ENCODE results near the gene KLC4. TPM values are rescaled to one million over a fixed set of nuclear protein-coding genes. Genes with fewer than 3 reads are reported as not detected.

The KLC4 gene
- polyA plus RNA-seq, 2 of the 4 experiments (the other 2 are of a cell fraction): 8.4 to 9.9 TPM

- TF ChIP-seq CTCF (IDR thresholded peaks at IDR 0.05): no peak
- TF ChIP-seq ATOH8 (CRISPR knock-in tag; IDR thresholded peaks at IDR 0.05; ENCODE audit: low read depth): no peak
- TF ChIP-seq ZC3H11A (IDR thresholded peaks at IDR 0.05): no peak
- no peak for TF ChIP-seq CHD2 (IDR thresholded peaks at IDR 0.05; ENCODE audit: low read length, partially characterized antibody)
- TF ChIP-seq, protein P1, sequence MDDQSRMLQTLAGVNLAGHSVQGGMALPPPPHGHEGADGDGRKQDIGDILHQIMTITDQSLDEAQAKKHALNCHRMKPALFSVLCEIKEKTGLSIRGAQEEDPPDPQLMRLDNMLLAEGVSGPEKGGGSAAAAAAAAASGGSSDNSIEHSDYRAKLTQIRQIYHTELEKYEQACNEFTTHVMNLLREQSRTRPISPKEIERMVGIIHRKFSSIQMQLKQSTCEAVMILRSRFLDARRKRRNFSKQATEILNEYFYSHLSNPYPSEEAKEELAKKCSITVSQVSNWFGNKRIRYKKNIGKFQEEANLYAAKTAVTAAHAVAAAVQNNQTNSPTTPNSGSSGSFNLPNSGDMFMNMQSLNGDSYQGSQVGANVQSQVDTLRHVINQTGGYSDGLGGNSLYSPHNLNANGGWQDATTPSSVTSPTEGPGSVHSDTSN (IDR thresholded peaks at IDR 0.05): peak; percentile 87
- no peak for TF ChIP-seq CBX2 (IDR thresholded peaks at IDR 0.05; ENCODE audit: borderline replicate concordance, low read depth)
- 0 out of 2 replicates have a peak, but pooled peaks have one; percentile 28 for TF ChIP-seq E2F6 (IDR thresholded peaks at IDR 0.05; ENCODE audit: borderline replicate concordance, low read depth)
- TF ChIP-seq HDAC2 (IDR thresholded peaks at IDR 0.05): no peak
- TF ChIP-seq, protein P2, sequence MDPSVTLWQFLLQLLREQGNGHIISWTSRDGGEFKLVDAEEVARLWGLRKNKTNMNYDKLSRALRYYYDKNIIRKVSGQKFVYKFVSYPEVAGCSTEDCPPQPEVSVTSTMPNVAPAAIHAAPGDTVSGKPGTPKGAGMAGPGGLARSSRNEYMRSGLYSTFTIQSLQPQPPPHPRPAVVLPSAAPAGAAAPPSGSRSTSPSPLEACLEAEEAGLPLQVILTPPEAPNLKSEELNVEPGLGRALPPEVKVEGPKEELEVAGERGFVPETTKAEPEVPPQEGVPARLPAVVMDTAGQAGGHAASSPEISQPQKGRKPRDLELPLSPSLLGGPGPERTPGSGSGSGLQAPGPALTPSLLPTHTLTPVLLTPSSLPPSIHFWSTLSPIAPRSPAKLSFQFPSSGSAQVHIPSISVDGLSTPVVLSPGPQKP (IDR thresholded peaks at IDR 0.05; ENCODE audit: low read depth, low read length): no peak
- no peak for TF ChIP-seq GATA3 (IDR thresholded peaks at IDR 0.05; ENCODE audit: borderline replicate concordance)
- no peak for TF ChIP-seq CBX8 (IDR thresholded peaks at IDR 0.05)
- TF ChIP-seq RAD21 (conservative IDR thresholded peaks at IDR 0.05 in 1 of 2, IDR thresholded peaks at IDR 0.05 in 1 of 2): no peak
- TF ChIP-seq, protein P3, sequence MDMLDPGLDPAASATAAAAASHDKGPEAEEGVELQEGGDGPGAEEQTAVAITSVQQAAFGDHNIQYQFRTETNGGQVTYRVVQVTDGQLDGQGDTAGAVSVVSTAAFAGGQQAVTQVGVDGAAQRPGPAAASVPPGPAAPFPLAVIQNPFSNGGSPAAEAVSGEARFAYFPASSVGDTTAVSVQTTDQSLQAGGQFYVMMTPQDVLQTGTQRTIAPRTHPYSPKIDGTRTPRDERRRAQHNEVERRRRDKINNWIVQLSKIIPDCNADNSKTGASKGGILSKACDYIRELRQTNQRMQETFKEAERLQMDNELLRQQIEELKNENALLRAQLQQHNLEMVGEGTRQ (IDR thresholded peaks at IDR 0.05): peak; percentile 53
- TF ChIP-seq JUN (IDR thresholded peaks at IDR 0.05): peak in 1 of 2 experiments; percentile 29; a peak in 2 of 5 replicates
- TF ChIP-seq POLR2A (IDR thresholded peaks at IDR 0.05; ENCODE audit: low read length): 0 out of 2 replicates have a peak, but pooled peaks have one; percentile 36
- no peak for TF ChIP-seq TFCP2L1 (CRISPR knock-in tag; IDR thresholded peaks at IDR 0.05)
- TF ChIP-seq HOXB13 (CRISPR knock-in tag; IDR thresholded peaks at IDR 0.05; ENCODE audit: low read depth): no peak
- TF ChIP-seq RCOR1 (IDR thresholded peaks at IDR 0.05; ENCODE audit: low read depth, low read length): no peak
- no peak for TF ChIP-seq CHD4 (IDR thresholded peaks at IDR 0.05; ENCODE audit: borderline replicate concordance)
- TF ChIP-seq CEBPB (IDR thresholded peaks at IDR 0.05): no peak
- no peak for TF ChIP-seq POLR2AphosphoS2 (conservative IDR thresholded peaks at IDR 0.05; ENCODE audit: low read length)
- no peak for TF ChIP-seq HES2 (IDR thresholded peaks at IDR 0.05)
- no peak for TF ChIP-seq RFX5 (IDR thresholded peaks at IDR 0.05)
- peak; percentile 92 for TF ChIP-seq BHLHE40 (IDR thresholded peaks at IDR 0.05; ENCODE audit: low read depth, low read length)
- TF ChIP-seq MAZ (IDR thresholded peaks at IDR 0.05; ENCODE audit: borderline replicate concordance, low read depth, low read length): no peak
- TF ChIP-seq NR3C1 (IDR thresholded peaks at IDR 0.05): no peak
- no peak for TF ChIP-seq KDM5A (IDR thresholded peaks at IDR 0.05)
- TF ChIP-seq, protein P4, sequence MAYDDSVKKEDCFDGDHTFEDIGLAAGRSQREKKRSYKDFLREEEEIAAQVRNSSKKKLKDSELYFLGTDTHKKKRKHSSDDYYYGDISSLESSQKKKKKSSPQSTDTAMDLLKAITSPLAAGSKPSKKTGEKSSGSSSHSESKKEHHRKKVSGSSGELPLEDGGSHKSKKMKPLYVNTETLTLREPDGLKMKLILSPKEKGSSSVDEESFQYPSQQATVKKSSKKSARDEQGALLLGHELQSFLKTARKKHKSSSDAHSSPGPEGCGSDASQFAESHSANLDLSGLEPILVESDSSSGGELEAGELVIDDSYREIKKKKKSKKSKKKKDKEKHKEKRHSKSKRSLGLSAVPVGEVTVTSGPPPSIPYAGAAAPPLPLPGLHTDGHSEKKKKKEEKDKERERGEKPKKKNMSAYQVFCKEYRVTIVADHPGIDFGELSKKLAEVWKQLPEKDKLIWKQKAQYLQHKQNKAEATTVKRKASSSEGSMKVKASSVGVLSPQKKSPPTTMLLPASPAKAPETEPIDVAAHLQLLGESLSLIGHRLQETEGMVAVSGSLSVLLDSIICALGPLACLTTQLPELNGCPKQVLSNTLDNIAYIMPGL (CRISPR knock-in tag; IDR thresholded peaks at IDR 0.05; ENCODE audit: borderline replicate concordance): no peak
- no peak for TF ChIP-seq FOSL2 (IDR thresholded peaks at IDR 0.05)
- TF ChIP-seq FOSL2 (CRISPR knock-in tag; IDR thresholded peaks at IDR 0.05): no peak
- TF ChIP-seq KDM1A (IDR thresholded peaks at IDR 0.05; ENCODE audit: low read depth): no peak
- no peak for TF ChIP-seq RARB (CRISPR knock-in tag; IDR thresholded peaks at IDR 0.05)
- no peak for TF ChIP-seq HOXB5 (CRISPR knock-in tag; IDR thresholded peaks at IDR 0.05)
- no peak for TF ChIP-seq EHF (CRISPR knock-in tag; IDR thresholded peaks at IDR 0.05)
- no peak for TF ChIP-seq FOXS1 (CRISPR knock-in tag; IDR thresholded peaks at IDR 0.05)
- no peak for TF ChIP-seq FOSB (CRISPR knock-in tag; IDR thresholded peaks at IDR 0.05)
- no peak for TF ChIP-seq EHMT2 (IDR thresholded peaks at IDR 0.05; ENCODE audit: low read depth)
Measured at GRCh38 chr6:43013843-43014433, 45.5 kb upstream of the KLC4 start, which contains the start of the genes KLHDC3 and MEA1 (continued).

Measured in A549 (cell line).